Breast epithelium (tissue), 3 donors: ENCODE measurements around the gene SYCP1.

Source experiments
- CTCF ChIP-seq, 3 donors: fragments of 450-650 bp; IDR thresholded peaks; one replicate each; pipeline ENCODE4 v1.5.1; 2016 to 2017; ENCODE audit warnings: antibody characterized with exemption in 3 of 3, mild to moderate bottlenecking in 3 of 3, moderate library complexity in 3 of 3
- POLR2A ChIP-seq: fragments of 450-650 bp; IDR thresholded peaks from one replicate; pipeline ENCODE4 v1.6.1; 2016; ENCODE audit warnings: antibody characterized with exemption, mild to moderate bottlenecking, moderate library complexity
- POLR2AphosphoS5 ChIP-seq, 3 donors: sonication (generic); formaldehyde crosslinking; IDR thresholded peaks; one replicate each; pipeline ENCODE4 v1.6.1; 2017; ENCODE audit warnings: antibody characterized with exemption in 3 of 3

DNA sequence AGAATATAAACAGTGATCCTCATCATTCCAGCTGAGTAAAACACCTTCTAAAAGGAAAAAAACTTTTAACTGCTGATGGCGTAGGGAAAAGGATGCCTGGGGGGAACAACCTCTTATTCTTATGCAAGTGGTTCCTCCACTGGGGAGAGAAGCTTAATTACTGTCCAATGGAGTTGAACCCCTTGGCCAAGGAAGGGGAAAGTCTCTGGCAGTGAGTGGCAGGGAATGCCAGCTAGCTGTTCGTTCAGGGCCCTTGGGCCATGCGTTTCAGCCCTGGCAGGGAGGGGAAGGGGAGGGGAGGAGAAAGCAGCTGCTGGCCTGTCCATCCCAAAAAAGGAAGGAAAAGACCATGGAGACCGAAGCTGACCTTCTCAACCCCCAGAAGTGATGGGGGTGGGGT is 22.6 kb upstream of the SYCP1 start:
- TF ChIP-seq CTCF (IDR thresholded peaks at IDR 0.05) (no peak), POLR2AphosphoS5 (IDR thresholded peaks at IDR 0.05) (no peak), POLR2A (no peak)
